Breast epithelium (tissue), 3 donors: ENCODE measurements around the gene RTN3.

ENCODE experiments used
- POLR2AphosphoS5 ChIP-seq, 3 donors: sonication (generic); formaldehyde crosslinking; IDR thresholded peaks; one replicate each; pipeline ENCODE4 v1.6.1; 2017; ENCODE audit warnings: antibody characterized with exemption in 3 of 3
- TF ChIP-seq, protein P1 (sequence below), 3 donors: fragments of 450-650 bp; IDR thresholded peaks; one replicate each; pipeline ENCODE4 v1.5.1; 2016 to 2017; ENCODE audit warnings: antibody characterized with exemption in 3 of 3, mild to moderate bottlenecking in 3 of 3, moderate library complexity in 3 of 3

DNA sequence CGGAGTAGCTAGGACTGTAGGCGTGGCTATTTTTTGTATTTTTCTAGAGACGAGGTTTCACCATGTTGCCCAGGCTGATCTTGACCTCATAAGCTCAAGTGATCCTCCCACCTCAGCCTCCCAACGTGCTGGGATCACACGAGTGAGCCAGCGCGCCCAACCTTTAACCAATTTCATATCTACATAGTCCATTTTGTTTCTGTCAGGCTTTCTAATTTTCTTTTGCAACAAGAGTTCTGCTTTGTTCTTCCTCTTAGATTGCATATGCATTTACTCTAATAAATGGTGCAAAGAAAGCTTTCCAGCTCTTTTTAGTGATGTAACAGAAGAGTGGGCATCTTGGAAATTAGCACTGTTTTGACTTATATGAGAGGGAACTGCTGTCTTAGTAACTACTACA lies 13.3 kb downstream of the RTN3 start:
- TF ChIP-seq POLR2AphosphoS5 (IDR thresholded peaks at IDR 0.05) = no peak
- TF ChIP-seq, protein P1, sequence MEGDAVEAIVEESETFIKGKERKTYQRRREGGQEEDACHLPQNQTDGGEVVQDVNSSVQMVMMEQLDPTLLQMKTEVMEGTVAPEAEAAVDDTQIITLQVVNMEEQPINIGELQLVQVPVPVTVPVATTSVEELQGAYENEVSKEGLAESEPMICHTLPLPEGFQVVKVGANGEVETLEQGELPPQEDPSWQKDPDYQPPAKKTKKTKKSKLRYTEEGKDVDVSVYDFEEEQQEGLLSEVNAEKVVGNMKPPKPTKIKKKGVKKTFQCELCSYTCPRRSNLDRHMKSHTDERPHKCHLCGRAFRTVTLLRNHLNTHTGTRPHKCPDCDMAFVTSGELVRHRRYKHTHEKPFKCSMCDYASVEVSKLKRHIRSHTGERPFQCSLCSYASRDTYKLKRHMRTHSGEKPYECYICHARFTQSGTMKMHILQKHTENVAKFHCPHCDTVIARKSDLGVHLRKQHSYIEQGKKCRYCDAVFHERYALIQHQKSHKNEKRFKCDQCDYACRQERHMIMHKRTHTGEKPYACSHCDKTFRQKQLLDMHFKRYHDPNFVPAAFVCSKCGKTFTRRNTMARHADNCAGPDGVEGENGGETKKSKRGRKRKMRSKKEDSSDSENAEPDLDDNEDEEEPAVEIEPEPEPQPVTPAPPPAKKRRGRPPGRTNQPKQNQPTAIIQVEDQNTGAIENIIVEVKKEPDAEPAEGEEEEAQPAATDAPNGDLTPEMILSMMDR (IDR thresholded peaks at IDR 0.05) = no peak
